Spleen (tissue), 7 donors: ENCODE measurements around the gene CPLX1.

Experiments
- POLR2AphosphoS5 ChIP-seq, 3 donors: sonication (generic); formaldehyde crosslinking; IDR thresholded peaks; one replicate each; pipeline ENCODE4 v1.5.1; 2017; ENCODE audit warnings: antibody characterized with exemption in 3 of 3
- TF ChIP-seq, protein P1 (sequence below), 11 experiments: fragments of 200-600 bp in 7 of 11; fragments of 450-650 bp in 4 of 11; sonication (generic) in 4 of 11; IDR thresholded peaks in 8 of 11; conservative IDR thresholded peaks in 3 of 11; 1 replicate in 7 of 11; 2 replicates in 4 of 11; pipeline versions ENCODE4 v1.4.0 to v1.8.0; 2016 to 2021; ENCODE audit warnings: antibody characterized with exemption in 11 of 11, inconsistent platforms in 4 of 11, mild to moderate bottlenecking in 1 of 11
- donor health status: DM: no; HTN: no; CAD: no; lungs with moderate emphysema.
- donor health status: DM: no; HTN: no; CAD: no.
- donor health status: DM: no; HTN: no; CAD: no.

DNA sequence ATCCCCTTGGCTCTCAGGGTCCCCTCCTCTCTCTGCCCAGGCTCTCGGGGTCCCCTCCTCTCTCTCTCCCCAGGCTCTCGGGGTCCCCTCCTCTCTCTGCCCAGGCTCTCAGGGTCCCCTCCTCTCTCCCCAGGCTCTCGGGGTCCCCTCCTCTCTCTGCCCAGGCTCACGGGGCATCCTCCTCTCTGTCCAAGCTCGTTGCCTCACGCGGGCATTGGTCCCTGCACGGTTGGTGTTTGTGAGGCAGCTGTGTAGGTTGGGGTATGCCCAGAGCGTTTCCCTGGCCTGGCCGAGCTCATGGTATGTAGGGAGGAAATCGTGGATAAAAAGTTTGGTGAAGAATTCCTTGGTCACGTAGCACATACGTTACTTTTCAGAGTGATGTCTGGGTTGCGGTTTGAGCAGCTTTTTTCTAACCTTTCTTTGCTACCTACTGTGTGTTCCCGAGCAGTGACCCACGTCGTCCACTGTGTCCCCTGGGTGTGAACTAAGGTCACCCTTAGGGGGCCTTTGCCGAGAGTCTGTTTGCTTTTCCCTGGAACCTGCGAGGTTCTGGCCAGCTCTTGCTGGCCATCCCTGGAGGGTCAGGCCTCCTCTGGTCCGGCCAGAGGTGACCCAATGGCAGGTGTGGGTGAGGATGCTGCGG lies 83.7 kb downstream of the CPLX1 start:
- TF ChIP-seq, protein P1, sequence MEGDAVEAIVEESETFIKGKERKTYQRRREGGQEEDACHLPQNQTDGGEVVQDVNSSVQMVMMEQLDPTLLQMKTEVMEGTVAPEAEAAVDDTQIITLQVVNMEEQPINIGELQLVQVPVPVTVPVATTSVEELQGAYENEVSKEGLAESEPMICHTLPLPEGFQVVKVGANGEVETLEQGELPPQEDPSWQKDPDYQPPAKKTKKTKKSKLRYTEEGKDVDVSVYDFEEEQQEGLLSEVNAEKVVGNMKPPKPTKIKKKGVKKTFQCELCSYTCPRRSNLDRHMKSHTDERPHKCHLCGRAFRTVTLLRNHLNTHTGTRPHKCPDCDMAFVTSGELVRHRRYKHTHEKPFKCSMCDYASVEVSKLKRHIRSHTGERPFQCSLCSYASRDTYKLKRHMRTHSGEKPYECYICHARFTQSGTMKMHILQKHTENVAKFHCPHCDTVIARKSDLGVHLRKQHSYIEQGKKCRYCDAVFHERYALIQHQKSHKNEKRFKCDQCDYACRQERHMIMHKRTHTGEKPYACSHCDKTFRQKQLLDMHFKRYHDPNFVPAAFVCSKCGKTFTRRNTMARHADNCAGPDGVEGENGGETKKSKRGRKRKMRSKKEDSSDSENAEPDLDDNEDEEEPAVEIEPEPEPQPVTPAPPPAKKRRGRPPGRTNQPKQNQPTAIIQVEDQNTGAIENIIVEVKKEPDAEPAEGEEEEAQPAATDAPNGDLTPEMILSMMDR (IDR thresholded peaks at IDR 0.05 in 8 of 11, conservative IDR thresholded peaks at IDR 0.05 in 3 of 11) = no peak
- no peak for TF ChIP-seq POLR2AphosphoS5 (IDR thresholded peaks at IDR 0.05)
